Stimulated activated CD4-positive, alpha-beta T cell treated with anti-CD3 and anti-CD28 coated beads, TNF-alpha, amount 100 ng/mL, for 1 hour (primary cell): ENCODE measurements around the gene BCAT1.
"Not testable (repeated sequence)": the region's sequence is repeated elsewhere in the genome, so short reads cannot be mapped to it uniquely, and the experiment has no call there.

Experiments used
- DNase-seq, 3 donors: peaks; one replicate each; pipeline ENCODE4 v3.0.0-alpha.2; 2020; ENCODE audit warnings: low read depth in 3 of 3, low spot score in 1 of 3

BCAT1 gene

DNA sequence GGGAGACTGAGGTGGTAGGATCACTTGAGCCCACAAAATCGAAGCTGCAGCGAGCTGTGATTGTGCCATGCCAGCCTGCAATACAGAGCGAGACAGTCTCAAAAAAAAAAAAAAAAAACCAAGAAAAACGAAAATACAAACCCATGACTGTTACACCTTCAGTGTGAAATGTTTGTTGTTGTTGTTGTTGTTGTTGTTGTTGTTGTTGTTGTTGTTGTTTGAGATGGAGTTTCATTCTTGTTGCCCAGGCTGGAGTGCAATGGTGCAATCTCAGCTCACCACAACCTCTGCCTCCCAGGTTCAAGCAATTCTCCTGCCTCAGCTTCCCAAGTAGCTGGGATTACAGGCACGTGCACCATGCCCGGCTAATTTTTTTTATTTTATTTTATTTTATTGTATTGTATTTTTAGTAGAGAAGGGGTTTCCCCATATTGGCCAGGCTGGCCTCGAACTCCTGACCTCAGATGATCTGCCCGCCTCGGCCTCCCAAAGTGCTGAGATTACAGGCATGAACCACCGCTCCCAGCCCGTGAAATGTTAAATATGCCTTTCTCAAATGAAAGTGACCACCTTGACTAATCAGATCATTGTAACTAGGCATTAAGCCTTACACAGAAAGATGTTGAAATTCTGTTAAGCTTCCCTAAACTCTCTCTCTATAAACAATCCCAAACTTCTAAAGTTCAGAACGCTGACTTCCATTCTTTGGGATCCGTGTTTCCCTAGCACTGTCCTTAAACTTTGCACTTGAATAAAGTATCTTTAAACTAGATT lies 20.2 kb downstream of the BCAT1 start:
- DNase-seq: not testable (repeated sequence)

- no peak for DNase-seq
Observed at GRCh38 chr12:24928131-24928530, 20.8 kb downstream of the BCAT1 start.

DNA sequence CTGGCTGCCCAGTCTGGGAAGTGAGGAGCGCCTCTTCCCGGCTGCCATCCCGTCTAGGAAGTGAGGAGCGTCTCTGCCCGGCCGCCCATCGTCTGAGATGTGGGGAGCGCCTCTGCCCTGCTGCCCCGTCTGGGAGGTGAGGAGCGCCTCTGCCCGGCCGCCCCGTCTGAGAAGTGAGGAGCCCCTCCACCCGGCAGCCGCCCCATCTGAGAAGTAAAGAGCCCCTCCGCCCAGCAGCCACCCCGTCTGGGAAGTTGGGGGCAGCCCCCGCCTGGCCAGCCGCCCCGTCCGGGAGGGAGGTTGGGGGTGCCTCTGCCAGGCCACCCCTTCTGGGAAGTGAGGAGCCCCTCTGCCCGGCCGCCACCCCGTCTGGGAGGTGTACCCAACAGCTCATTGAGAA lies 22.8 kb downstream of the BCAT1 start:
- DNase-seq: not testable (repeated sequence)

GRCh38 chr12:24922090-24922489 lies 26.8 kb downstream of the BCAT1 start:
- no peak for DNase-seq

GRCh38 chr12:24921251-24922038 lies 27.5 kb downstream of the BCAT1 start:
- DNase-seq: no peak

GRCh38 chr12:24920141-24920540 lies 28.8 kb downstream of the BCAT1 start:
- no peak for DNase-seq

GRCh38 chr12:24919346-24920001 lies 29.4 kb downstream of the BCAT1 start:
- DNase-seq: no peak

- DNase-seq: no peak
Observed at GRCh38 chr12:24918596-24918995, 30.3 kb downstream of the BCAT1 start.

GRCh38 chr12:24915501-24915900 lies 33.4 kb downstream of the BCAT1 start:
- DNase-seq: no peak

DNA sequence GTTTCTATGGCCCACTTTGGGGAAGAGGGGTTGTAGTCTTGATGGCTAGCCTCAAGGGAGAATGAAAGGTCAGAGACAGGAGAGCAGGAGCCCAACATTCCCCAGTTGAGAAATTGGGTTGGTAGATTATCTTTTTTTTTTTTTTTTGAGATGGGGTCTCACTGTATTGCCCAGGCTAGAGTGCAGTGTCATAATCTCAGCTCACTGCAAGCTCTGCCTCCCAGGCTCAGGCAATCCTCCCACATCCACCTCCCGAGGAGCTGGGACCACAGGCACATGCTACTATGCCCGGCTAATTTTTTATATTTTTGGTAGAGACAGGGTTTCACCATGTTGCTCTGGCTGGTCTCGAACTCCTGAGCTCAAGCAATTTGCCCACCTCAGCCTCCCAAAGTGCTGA lies 34.9 kb downstream of the BCAT1 start:
- no peak for DNase-seq

GRCh38 chr12:24913130-24913529 lies 35.8 kb downstream of the BCAT1 start:
- no peak for DNase-seq

DNA sequence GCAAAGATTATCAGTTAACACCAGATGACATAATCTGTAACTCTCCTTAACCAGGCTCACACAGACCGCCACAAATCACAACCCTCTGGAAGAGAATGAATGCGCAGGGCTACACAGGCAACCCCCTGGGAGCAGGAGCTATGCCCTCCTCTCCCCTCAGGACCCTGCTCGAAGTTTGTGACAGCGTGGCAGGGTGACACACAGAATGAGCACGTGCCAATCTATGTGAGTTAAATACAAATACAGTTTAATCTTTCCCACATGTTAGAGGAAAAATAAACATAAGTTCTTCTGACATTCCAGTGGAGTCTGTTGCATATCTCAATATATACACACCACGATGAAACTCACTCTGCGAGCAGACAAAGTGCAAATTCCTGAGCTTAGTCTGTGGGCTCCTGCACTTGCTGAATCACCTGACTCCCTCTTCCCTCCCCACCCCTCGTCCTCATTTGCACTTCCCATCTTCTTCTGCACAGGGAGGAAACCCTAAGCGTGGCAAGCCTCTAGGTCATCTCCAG lies 37.6 kb downstream of the BCAT1 start:
- DNase-seq: no peak

GRCh38 chr12:24910192-24910591 lies 38.7 kb downstream of the BCAT1 start:
- DNase-seq: not testable (repeated sequence)

DNA sequence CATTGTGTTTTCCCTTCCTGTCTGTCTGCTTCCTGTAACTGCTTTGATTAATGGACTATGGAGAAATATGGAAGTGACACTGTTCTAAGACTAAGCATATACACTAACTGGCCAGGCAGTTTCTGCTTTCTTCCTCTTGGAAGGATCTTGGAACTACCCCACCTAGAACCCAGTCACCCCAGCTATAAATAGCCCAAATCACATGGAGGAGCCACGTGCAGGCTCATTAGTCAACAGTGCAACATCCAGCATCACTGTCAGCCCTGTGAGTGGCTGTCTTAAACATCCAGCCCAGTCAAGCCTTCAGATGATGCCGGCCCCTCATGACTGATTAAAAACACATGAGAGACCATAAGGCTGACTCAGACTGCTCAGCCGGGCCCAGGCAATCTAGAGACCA lies 39.2 kb downstream of the BCAT1 start:
- DNase-seq: no peak

DNA sequence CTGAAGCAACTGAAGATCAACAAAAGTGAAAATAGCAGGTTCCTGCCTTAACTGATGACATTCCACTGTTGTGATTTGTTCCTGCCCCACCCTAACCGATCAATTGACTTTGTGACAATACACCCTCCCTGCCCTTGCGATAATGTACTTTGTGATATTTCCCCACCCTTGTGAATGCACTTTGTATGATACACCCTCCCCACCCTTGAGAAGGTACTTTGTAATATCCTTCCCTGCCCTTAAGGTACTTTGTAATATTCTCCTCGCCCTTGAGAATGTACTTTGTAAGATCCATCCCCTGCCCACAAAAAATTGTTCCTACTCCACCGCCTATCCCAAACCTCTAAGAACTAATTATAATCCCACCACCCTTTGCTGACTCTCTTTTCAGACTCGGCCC lies 41.4 kb downstream of the BCAT1 start:
- no peak for DNase-seq

- no peak for DNase-seq
Observed at GRCh38 chr12:24906141-24906540, 42.8 kb downstream of the BCAT1 start.

GRCh38 chr12:24905431-24905830 lies 43.5 kb downstream of the BCAT1 start:
- no peak for DNase-seq

- no peak for DNase-seq
Observed at GRCh38 chr12:24904871-24905270, 44.0 kb downstream of the BCAT1 start.

DNA sequence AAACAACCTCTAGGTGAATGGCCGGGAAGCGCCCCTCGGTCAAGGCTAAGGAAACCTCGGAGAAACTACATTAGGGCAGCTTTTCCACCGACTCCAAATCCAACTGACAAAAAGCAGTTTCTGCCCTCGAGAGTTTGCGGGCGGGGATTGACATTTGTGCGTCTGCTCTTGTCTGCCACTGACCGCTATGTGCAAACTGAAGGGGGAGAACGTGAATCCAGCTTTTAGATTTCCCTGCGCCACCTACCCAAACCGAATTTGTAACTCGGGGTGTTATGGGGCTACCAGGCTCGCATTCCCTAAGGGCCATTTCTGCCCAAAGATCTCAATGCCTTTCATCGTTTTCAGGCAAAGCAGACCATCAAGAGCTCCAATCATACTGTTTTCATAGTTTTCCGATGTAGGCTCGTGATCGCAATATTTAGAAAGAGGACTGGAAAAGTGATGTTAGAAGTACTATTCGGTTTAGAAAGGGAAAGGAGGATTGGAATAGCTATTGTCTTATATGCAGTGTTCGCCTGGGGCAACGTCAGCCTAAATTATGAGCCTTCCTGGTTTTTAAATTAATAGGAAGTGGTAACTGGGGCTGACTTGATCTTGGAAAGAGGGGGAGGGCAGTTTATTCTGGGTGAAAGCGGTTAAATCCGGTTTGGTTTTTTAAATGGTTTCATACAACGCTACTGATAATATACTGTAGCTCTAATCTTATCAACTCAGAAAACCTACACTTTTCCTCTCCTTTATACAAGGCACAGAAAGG lies 45.4 kb downstream of the BCAT1 start:
- no peak for DNase-seq

DNA sequence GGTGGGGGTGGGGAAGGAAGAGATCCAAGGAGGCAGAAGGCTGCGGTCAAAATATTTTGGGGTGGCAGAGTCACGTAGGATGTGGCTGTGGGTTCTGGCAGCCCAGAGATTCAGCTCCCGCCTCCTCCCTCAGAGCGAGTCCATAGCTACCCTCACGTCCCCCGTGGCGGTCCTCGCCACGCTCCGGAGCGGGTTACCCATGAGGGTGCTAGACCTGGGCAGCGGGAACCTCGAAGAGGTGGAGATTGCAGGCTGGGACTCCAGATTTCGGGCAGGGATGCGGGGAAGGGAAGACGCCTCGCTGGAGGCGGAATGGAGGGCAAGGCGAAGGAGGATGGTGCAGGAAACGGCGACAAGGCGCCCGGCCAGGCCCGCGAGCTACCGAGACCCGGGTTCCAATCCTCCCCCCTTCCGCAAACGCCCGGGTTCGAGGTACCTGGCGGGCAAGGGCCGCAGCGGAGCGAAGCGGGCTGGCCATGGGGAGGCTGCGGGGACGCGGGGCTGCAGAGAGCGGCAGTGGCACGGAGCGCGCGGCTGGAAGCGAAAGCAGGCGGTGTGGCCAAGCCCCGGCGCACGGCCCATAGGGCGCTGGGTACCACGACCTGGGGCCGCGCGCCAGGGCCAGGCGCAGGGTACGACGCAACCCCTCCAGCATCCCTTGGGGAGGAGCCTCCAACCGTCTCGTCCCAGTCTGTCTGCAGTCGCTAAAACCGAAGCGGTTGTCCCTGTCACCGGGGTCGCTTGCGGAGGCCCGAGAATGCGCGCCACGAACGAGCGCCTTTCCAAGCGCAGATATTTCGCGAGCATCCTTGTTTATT lies 46.2 kb downstream of the BCAT1 start:
- no peak for DNase-seq
